Right atrium auricular region (tissue), 2 donors: Measurements from ENCODE around the gene ZNF598. TPM values are rescaled to one million over a fixed set of nuclear protein-coding genes. Genes with fewer than 3 reads are reported as not detected.

Experiments
- DNase-seq: peaks from one replicate; pipeline ENCODE4 v3.0.0-alpha.2; 2019; ENCODE audit warnings: low spot score
- H3K27ac ChIP-seq, 2 donors: fragments of 200-600 bp; sonication (generic); 1 replicate in 1 of 2; 2 replicates in 1 of 2; pipeline ENCODE4 v1.5.1; 2016 to 2019
- H3K27me3 ChIP-seq, 2 donors: fragments of 200-600 bp; sonication (generic); one replicate each; pipeline versions ENCODE4 v1.5.1 to v1.6.0; 2017 to 2019
- H3K36me3 ChIP-seq: fragments of 200-600 bp; sonication (generic); one replicate; pipeline ENCODE4 v1.5.1; 2016
- H3K4me1 ChIP-seq, 2 donors: fragments of 200-600 bp; sonication (generic); one replicate each; pipeline versions ENCODE4 v1.5.1 to v1.6.0; 2017 to 2019
- H3K4me3 ChIP-seq, 2 donors: fragments of 200-600 bp; sonication (generic); 1 replicate in 1 of 2; 2 replicates in 1 of 2; pipeline ENCODE4 v1.5.1; 2017 to 2019; ENCODE audit warnings: mild to moderate bottlenecking in 1 of 2, moderate library complexity in 1 of 2
- H3K9me3 ChIP-seq, 2 donors: fragments of 200-600 bp; sonication (generic); one replicate each; pipeline ENCODE4 v1.5.1; 2019
- CTCF ChIP-seq, 2 donors: fragments of 200-600 bp; sonication (generic); IDR thresholded peaks; one replicate each; pipeline ENCODE4 v1.5.1; 2019; ENCODE audit warnings: antibody characterized with exemption in 2 of 2
- total RNA-seq, 2 donors: library from RNA; depleted of rRNA; stranded (reverse); fragments of >200 nt; gene quantifications; one replicate each; pipeline ENCODE4 v1.1.0, GENCODE V29; 2016

ZNF598 gene
- total RNA-seq, 2 donors from 2014 or later = 11.4 to 19.9 TPM

GRCh38 chr16:1981398-1981836 lies 28.2 kb downstream of the ZNF598 start, which contains the start of gene NOXO1:
NOXO1 (minus strand) TSS chr16:1981469; CDS start chr16:1981179, 290 bp downstream.
- no peak for DNase-seq
- Histone ChIP-seq H3K4me3 (no peak within 1 kb of the TSS), H3K4me1 (peaks cover 0 to 42% of the 10 kb centered on the region in 2 donors), H3K36me3 (peaks cover 33% of the 10 kb centered on the region), H3K27me3 (peaks cover 7 to 9% of the 10 kb centered on the region in 2 donors), H3K9me3 (no peaks in the 10 kb centered on the region), H3K27ac (no peak within 1 kb of the TSS)
- TF ChIP-seq CTCF (IDR thresholded peaks at IDR 0.05) = no peak

GRCh38 chr16:1980770-1981087 lies 28.9 kb downstream of the ZNF598 start:
- no peak for DNase-seq
- no peak overlapping the region for H3K4me3 ChIP-seq
- no peak for TF ChIP-seq CTCF (IDR thresholded peaks at IDR 0.05)
- H3K4me1 ChIP-seq = peaks cover 0 to 42% of the 10 kb centered on the region in 2 donors
- H3K27me3 ChIP-seq = peaks cover 7 to 9% of the 10 kb centered on the region in 2 donors
- peaks cover 33% of the 10 kb centered on the region for H3K36me3 ChIP-seq
- no peaks in the 10 kb centered on the region for H3K9me3 ChIP-seq
- no peak overlapping the region for H3K27ac ChIP-seq

- TF ChIP-seq CTCF (IDR thresholded peaks at IDR 0.05) = no peak
- Histone ChIP-seq H3K27ac (no peak overlapping the region), H3K27me3 (peaks cover 7 to 9% of the 10 kb centered on the region in 2 donors), H3K36me3 (peaks cover 35% of the 10 kb centered on the region), H3K4me1 (peaks cover 0 to 40% of the 10 kb centered on the region in 2 donors), H3K9me3 (no peaks in the 10 kb centered on the region), H3K4me3 (no peak overlapping the region)
- no peak for DNase-seq
Observed at GRCh38 chr16:1980030-1980769, 29.4 kb downstream of the ZNF598 start.

- Histone ChIP-seq H3K9me3 (no peaks in the 10 kb centered on the region), H3K27me3 (peaks cover 7 to 9% of the 10 kb centered on the region in 2 donors), H3K4me3 (no peak overlapping the region), H3K27ac (no peak overlapping the region), H3K36me3 (peaks cover 43% of the 10 kb centered on the region), H3K4me1 (peaks cover 0 to 32% of the 10 kb centered on the region in 2 donors)
- no peak for DNase-seq
- no peak for TF ChIP-seq CTCF (IDR thresholded peaks at IDR 0.05)
Observed at GRCh38 chr16:1979271-1980029, 30.2 kb downstream of the ZNF598 start.

GRCh38 chr16:1978476-1979120 lies 31.0 kb downstream of the ZNF598 start:
- no peak for TF ChIP-seq CTCF (IDR thresholded peaks at IDR 0.05)
- Histone ChIP-seq H3K4me1 (peaks cover 0 to 31% of the 10 kb centered on the region in 2 donors), H3K4me3 (no peak overlapping the region), H3K27me3 (peaks cover 7 to 9% of the 10 kb centered on the region in 2 donors), H3K9me3 (no peaks in the 10 kb centered on the region), H3K27ac (no peak overlapping the region), H3K36me3 (peaks cover 47% of the 10 kb centered on the region)
- no peak for DNase-seq
